Esophagus squamous epithelium (tissue), 5 donors: Measurements from ENCODE around the gene TAS1R2. TPM values are rescaled to one million over a fixed set of nuclear protein-coding genes. Genes with fewer than 3 reads are reported as not detected.
A peak's percentile ranks its signal among the peaks of the same experiment; 100 is the strongest.

Experiments
- DNase-seq: peaks from one replicate; lab custom pipeline; 2025; lab: John Stamatoyannopoulos, UW
- H3K27ac ChIP-seq, 4 donors: fragments of 200-600 bp; sonication (generic); one replicate each; pipeline ENCODE4 v1.5.1; 2016 to 2019; ENCODE audit warnings: mild to moderate bottlenecking in 1 of 4
- H3K27me3 ChIP-seq, 4 donors: fragments of 200-600 bp; sonication (generic); 1 replicate in 3 of 4; 2 replicates in 1 of 4; pipeline versions ENCODE4 v1.5.1 to v1.6.0; 2017 to 2021; ENCODE audit warnings: antibody characterized with exemption in 1 of 4
- H3K36me3 ChIP-seq, 3 donors: fragments of 200-600 bp; sonication (generic); one replicate each; pipeline ENCODE4 v1.5.1; 2016 to 2019
- H3K4me1 ChIP-seq, 3 donors: fragments of 200-600 bp; sonication (generic); one replicate each; pipeline ENCODE4 v1.5.1; 2017 to 2019
- H3K4me3 ChIP-seq, 4 donors: fragments of 200-600 bp; sonication (generic); 1 replicate in 3 of 4; 2 replicates in 1 of 4; pipeline ENCODE4 v1.5.1; 2016 to 2019; ENCODE audit warnings: mild to moderate bottlenecking in 2 of 4, moderate library complexity in 1 of 4
- H3K9me3 ChIP-seq, 3 donors: fragments of 200-600 bp; sonication (generic); one replicate each; pipeline ENCODE4 v1.5.1; 2016 to 2019
- CTCF ChIP-seq, 6 experiments: fragments of 450-650 bp in 4 of 6; fragments of 200-600 bp in 2 of 6; sonication (generic) in 2 of 6; IDR thresholded peaks; one replicate each; pipeline ENCODE4 v1.5.1; 2016 to 2019; ENCODE audit warnings: antibody characterized with exemption in 6 of 6, mild to moderate bottlenecking in 4 of 6, moderate library complexity in 4 of 6
- POLR2A ChIP-seq, 4 donors: fragments of 450-650 bp; IDR thresholded peaks; one replicate each; pipeline ENCODE4 v1.6.1; 2017; ENCODE audit warnings: antibody characterized with exemption in 4 of 4, mild to moderate bottlenecking in 4 of 4, moderate library complexity in 3 of 4
- WGBS, 2 donors: methylation state at CpG; one replicate each; pipeline ENCODE4 v1.1.5; 2018; 5-methylcytosine and 5-hydroxymethylcytosine counted together
- intact Hi-C: fragments of 100-400 bp; cut with DNase I; formaldehyde crosslinking; loops from one replicate; pipeline ENCODE4 v1.15.0; 2022
- total RNA-seq, 4 donors: library from RNA; depleted of rRNA; stranded (reverse); fragments of >200 nt; gene quantifications; one replicate each; pipeline ENCODE4 v1.1.0, GENCODE V29; 2016
- donor health status: DM: yes; HTN: yes; CAD: no.

TAS1R2 gene
- total RNA-seq, 4 donors from 2014 or later = not detected

DNA sequence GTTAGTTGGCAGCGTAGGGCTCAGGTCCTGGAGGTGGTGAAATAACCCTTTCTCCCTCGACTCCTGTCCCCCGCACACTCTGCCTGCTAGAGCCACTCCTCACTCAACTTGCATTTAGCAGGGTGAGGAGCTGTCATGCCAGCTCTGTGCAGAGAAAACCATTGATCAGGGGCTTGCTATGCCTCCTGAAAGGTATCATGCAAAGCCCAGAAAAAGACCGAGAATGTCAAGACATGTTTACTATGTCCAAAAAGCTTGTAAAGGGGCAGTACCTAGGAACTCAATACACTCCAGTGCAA lies 24.9 kb upstream of the TAS1R2 start:
- Histone ChIP-seq H3K27me3 (no peaks in the 10 kb centered on the region), H3K36me3 (peaks cover 0 to 58% (median 5%) of the 10 kb centered on the region in 3 donors), H3K9me3 (no peaks in the 10 kb centered on the region), H3K4me3 (no peak overlapping the region), H3K4me1 (peaks cover 9 to 94% (median 26%) of the 10 kb centered on the region in 3 donors), H3K27ac (no peak overlapping the region)
- DNase-seq = no peak
- TF ChIP-seq POLR2A (IDR thresholded peaks at IDR 0.05) = no peak
- no peak for TF ChIP-seq CTCF (IDR thresholded peaks at IDR 0.05)
- 23 to 30% methylated on average over 2 to 3 of the region's 4 CpGs for WGBS, 2 donors
- intact Hi-C loops = no loop called here

- DNase-seq = no peak
- no peaks in the 10 kb centered on the region for H3K9me3 ChIP-seq
- intact Hi-C loops = no loop called here
- peaks cover 9 to 96% (median 26%) of the 10 kb centered on the region in 3 donors for H3K4me1 ChIP-seq
- TF ChIP-seq POLR2A (IDR thresholded peaks at IDR 0.05) (no peak), CTCF (IDR thresholded peaks at IDR 0.05) (peak; percentile 79 to 96 (median 88))
- no peaks in the 10 kb centered on the region for H3K27me3 ChIP-seq
- WGBS, 2 donors = 39 to 56% methylated on average over 10 to 12 of the region's 14 CpGs
- peaks cover 0 to 52% (median 5%) of the 10 kb centered on the region in 3 donors for H3K36me3 ChIP-seq
- H3K27ac ChIP-seq = no peak overlapping the region
- no peak overlapping the region for H3K4me3 ChIP-seq
Measured at GRCh38 chr1:18883636-18884418, 24.4 kb upstream of the TAS1R2 start.

DNA sequence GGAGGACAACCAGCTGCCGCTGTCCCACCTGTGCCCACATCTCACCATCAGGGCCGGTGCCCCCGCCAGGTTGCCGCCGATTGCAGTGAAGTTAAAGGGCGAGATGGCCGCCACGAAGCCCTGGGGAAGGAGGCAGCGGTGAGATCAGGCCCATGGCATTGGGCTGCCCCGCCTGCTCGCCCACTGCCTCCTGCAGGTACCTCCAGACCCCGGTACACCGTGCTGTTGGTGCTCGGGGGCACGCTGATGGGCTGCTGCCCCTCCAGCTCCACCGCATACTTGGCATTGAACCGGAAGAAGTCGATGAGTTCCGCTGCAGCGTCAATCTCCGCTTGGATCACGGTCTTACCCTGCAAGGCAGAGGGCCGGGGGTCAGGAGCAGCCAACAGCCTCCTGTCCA lies 23.6 kb upstream of the TAS1R2 start:
- peak overlapping the region in 2 of 4 donors; percentile 62 to 74 for H3K27ac ChIP-seq
- peaks cover 0 to 45% (median 5%) of the 10 kb centered on the region in 3 donors for H3K36me3 ChIP-seq
- no peak overlapping the region for H3K4me3 ChIP-seq
- TF ChIP-seq POLR2A (IDR thresholded peaks at IDR 0.05) = no peak
- TF ChIP-seq CTCF (IDR thresholded peaks at IDR 0.05) = no peak
- H3K4me1 ChIP-seq = peaks cover 9 to 89% (median 26%) of the 10 kb centered on the region in 3 donors
- no peaks in the 10 kb centered on the region for H3K27me3 ChIP-seq
- DNase-seq = no peak
- WGBS, 2 donors = 94 to 100% methylated on average over 3 to 4 of the region's 23 CpGs
- intact Hi-C loops = no loop called here
- no peaks in the 10 kb centered on the region for H3K9me3 ChIP-seq

DNA sequence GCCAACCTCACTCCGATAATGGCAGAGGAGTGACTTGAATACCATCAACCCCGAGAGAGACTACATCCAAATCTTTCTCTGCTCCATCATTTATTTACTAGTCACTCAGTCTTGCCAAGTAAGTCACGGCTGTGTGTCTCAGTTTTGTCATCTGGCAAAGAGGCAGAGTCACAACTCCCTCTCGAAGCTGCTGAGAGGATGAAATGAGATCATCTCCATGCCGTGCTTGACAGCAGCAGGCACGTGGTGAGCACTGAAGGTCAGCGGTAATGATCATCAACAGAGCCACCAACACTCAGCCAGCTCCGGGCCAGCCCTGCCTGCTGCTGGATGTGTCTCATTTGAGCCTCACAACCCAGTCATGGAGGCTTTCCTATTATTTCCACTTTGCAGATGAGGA lies 23.0 kb upstream of the TAS1R2 start:
- TF ChIP-seq POLR2A (IDR thresholded peaks at IDR 0.05) (no peak), CTCF (IDR thresholded peaks at IDR 0.05) (no peak)
- no peaks in the 10 kb centered on the region for H3K9me3 ChIP-seq
- no peaks in the 10 kb centered on the region for H3K27me3 ChIP-seq
- WGBS, 2 donors = 32 to 58% methylated on average over 3 to 7 of the region's 8 CpGs
- peak overlapping the region; percentile 55 to 74 (median 64) for H3K27ac ChIP-seq
- no peak overlapping the region for H3K4me3 ChIP-seq
- no peak for DNase-seq
- H3K36me3 ChIP-seq = peaks cover 0 to 42% (median 5%) of the 10 kb centered on the region in 3 donors
- intact Hi-C loops = no loop called here
- peaks cover 9 to 85% (median 26%) of the 10 kb centered on the region in 3 donors for H3K4me1 ChIP-seq

DNA sequence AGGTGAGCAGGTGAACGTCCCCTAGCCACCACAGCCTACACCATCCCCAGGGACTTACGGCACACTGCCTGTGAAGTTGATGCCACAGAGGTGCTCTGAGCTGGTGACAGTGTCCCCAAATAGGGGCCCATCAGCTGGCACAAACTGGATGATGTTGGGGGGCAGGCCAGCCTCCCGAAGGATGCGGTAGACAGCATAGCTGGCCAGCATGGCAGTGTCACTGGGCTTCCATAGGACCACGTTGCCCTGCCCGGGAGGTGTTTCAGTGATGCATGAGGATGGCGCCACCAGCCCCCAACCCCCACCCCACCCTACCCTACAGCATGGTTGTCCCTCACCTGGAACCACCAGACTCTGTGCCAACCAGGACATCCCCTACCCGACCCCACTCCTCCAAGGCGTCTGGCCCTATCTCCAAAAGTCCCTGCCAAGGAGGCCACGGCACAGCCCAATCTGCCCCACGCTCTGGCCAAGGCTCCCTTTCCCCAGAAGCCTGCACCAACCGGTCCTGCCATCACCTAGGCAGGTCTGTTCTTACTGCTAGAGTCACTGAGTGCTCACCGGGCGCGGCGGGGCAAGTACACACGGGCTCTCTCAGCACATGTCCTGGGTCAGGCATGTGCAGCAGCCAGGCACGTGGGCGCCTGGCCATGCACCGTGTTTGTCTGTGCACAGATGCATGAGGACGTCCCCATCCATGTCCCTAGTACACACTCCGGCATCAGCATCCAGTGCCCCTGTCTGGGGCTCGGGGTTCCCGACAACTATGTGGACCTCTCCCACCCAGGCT lies 22.4 kb upstream of the TAS1R2 start:
- intact Hi-C loops = no loop called here
- peak overlapping the region; percentile 62 to 74 (median 68) for H3K27ac ChIP-seq

More for the DNA sequence above, 22.4 kb upstream of the TAS1R2 start:
- no peak for TF ChIP-seq POLR2A (IDR thresholded peaks at IDR 0.05)
- TF ChIP-seq CTCF (IDR thresholded peaks at IDR 0.05) = no peak
- H3K27me3 ChIP-seq = no peaks in the 10 kb centered on the region
- H3K4me1 ChIP-seq = peaks cover 9 to 79% (median 26%) of the 10 kb centered on the region in 3 donors
- peaks cover 0 to 48% (median 5%) of the 10 kb centered on the region in 3 donors for H3K36me3 ChIP-seq
- WGBS, 2 donors = 51 to 58% methylated on average over 7 to 11 of the region's 24 CpGs
- H3K9me3 ChIP-seq = no peaks in the 10 kb centered on the region
- no peak for DNase-seq
- no peak overlapping the region for H3K4me3 ChIP-seq
